OCI-LY1 (cell line): ENCODE measurements around the gene PTPRG.

Experiments used
- H2AFZ ChIP-seq: fragments of 200-600 bp; sonication (generic), shearing (Covaris generic); 2 replicates; pipeline ENCODE4 v1.6.0; 2014; ENCODE audit warnings: antibody characterized with exemption, mild to moderate bottlenecking, low read length
- H3F3A ChIP-seq: fragments of 200-600 bp; sonication (generic), shearing (Covaris generic); 2 replicates; pipeline ENCODE4 v1.6.0; 2014; ENCODE audit warnings: mild to moderate bottlenecking, antibody characterized with exemption, low read length, moderate library complexity; ENCODE audit not compliant: insufficient read depth
- H3K27ac ChIP-seq: fragments of 200-600 bp; sonication (generic); 2 replicates; pipeline ENCODE4 v1.5.1; 2014; ENCODE audit warnings: low read length, mixed run types, mild to moderate bottlenecking, low read depth; ENCODE audit not compliant: poor library complexity, severe bottlenecking
- H3K27me3 ChIP-seq: fragments of 200-600 bp; sonication (generic); 2 replicates; pipeline ENCODE4 v1.6.0; 2014; ENCODE audit warnings: antibody characterized with exemption, mild to moderate bottlenecking, low read length, moderate library complexity; ENCODE audit not compliant: insufficient read depth
- H3K36me3 ChIP-seq: fragments of 200-600 bp; sonication (generic); 2 replicates; pipeline ENCODE4 v1.6.1; 2014; ENCODE audit warnings: mild to moderate bottlenecking, antibody characterized with exemption, low read length, moderate library complexity, mixed read lengths; ENCODE audit not compliant: insufficient read depth
- H3K4me1 ChIP-seq: fragments of 200-600 bp; sonication (generic); 2 replicates; pipeline ENCODE4 v1.5.1; 2014; ENCODE audit warnings: mild to moderate bottlenecking, low read length, moderate library complexity; ENCODE audit not compliant: insufficient read depth, severe bottlenecking
- H3K4me2 ChIP-seq: fragments of 200-600 bp; sonication (generic), shearing (Covaris generic); 2 replicates; pipeline ENCODE4 v1.6.1; 2014; ENCODE audit warnings: low read length
- H3K4me3 ChIP-seq: fragments of 200-600 bp; sonication (generic); 2 replicates; pipeline ENCODE4 v1.5.1; 2014; ENCODE audit warnings: low read length, low read depth, mild to moderate bottlenecking, mixed read lengths; ENCODE audit not compliant: poor library complexity, severe bottlenecking
- H3K79me2 ChIP-seq: fragments of 200-600 bp; shearing (Covaris generic); 2 replicates; pipeline ENCODE4 v1.6.1; 2016; ENCODE audit warnings: mixed run types, low read length, mixed read lengths; ENCODE audit not compliant: insufficient read depth
- H3K9ac ChIP-seq: fragments of 200-600 bp; sonication (generic), shearing (Covaris generic); 2 replicates; pipeline ENCODE4 v1.6.1; 2014; ENCODE audit warnings: mild to moderate bottlenecking, low read length, mixed read lengths
- H3K9me2 ChIP-seq: fragments of 200-600 bp; sonication (generic), shearing (Covaris generic); 2 replicates; pipeline ENCODE4 v1.6.1; 2014; ENCODE audit warnings: low read depth, mild to moderate bottlenecking, low read length, mixed read lengths
- H3K9me3 ChIP-seq: fragments of 200-600 bp; shearing (Covaris generic); 2 replicates; pipeline ENCODE4 v1.6.1; 2014; ENCODE audit warnings: low read length, mixed read lengths
- H4K20me1 ChIP-seq: fragments of 200-600 bp; sonication (generic), shearing (Covaris generic); 2 replicates; pipeline ENCODE4 v1.6.0; 2016; ENCODE audit warnings: mild to moderate bottlenecking, low read length; ENCODE audit not compliant: insufficient read depth
- CTCF ChIP-seq: fragments of 200-600 bp; sonication (generic), shearing (Covaris generic); IDR thresholded peaks from 2 replicates; pipeline ENCODE4 v1.5.1; 2017; ENCODE audit warnings: mild to moderate bottlenecking, antibody characterized with exemption, low read length, moderate library complexity, mixed read lengths
- EZH2 ChIP-seq: fragments of 200-600 bp; sonication (generic), shearing (Covaris generic); IDR thresholded peaks from 2 replicates; pipeline ENCODE4 v1.8.0; 2017; ENCODE audit warnings: borderline replicate concordance, mixed run types, mild to moderate bottlenecking, antibody characterized with exemption, low read length, moderate library complexity, mixed read lengths

PTPRG gene

DNA sequence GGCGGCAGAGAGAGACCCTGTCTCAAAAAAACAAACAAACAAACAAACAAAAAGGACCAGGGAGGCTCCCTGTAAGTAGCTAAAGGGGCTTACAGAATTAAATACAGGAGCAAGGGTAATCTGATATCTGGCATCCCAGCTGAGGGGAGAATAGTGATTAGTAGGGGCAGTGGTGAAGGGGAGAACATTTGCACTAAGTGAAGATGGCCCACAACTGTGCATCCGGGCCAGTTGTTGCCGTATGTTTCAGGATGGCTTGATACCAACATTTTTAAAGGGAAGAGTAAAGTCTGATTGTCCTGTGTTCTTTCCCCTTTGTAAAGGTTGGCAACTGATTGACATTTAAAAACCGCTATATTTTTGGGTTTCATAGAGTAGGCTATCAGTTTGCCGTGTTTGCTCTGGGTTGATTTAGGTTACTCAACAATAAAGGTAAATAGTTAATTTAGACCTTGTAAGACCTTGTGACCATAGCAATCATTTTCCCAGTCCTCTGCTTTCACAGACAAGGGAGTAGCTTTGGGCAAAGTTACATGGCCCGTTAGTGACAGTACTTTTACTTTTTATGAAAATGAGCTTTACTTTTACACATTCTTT lies 167.8 kb downstream of the PTPRG start:
- no peak overlapping the region for H3K4me3 ChIP-seq
- H4K20me1 ChIP-seq = no peaks in the 10 kb centered on the region
- no peaks in the 10 kb centered on the region for H3K4me1 ChIP-seq
- H2AFZ ChIP-seq = no peak overlapping the region
- TF ChIP-seq EZH2 (no peak), CTCF (no peak)
- no peaks in the 10 kb centered on the region for H3K36me3 ChIP-seq
- no peaks in the 10 kb centered on the region for H3K27me3 ChIP-seq
- H3K27ac ChIP-seq = no peak overlapping the region
- no peaks in the 10 kb centered on the region for H3K9me3 ChIP-seq
- H3K4me2 ChIP-seq = no peak overlapping the region
- no peaks in the 10 kb centered on the region for H3K79me2 ChIP-seq
- H3K9me2 ChIP-seq = no peaks in the 10 kb centered on the region
- no peaks in the 10 kb centered on the region for H3F3A ChIP-seq
- H3K9ac ChIP-seq = no peak overlapping the region

- no peaks in the 10 kb centered on the region for H3K4me1 ChIP-seq
- H3K9me3 ChIP-seq = no peaks in the 10 kb centered on the region
- H3K4me3 ChIP-seq = no peak overlapping the region
- no peaks in the 10 kb centered on the region for H3K9me2 ChIP-seq
- H3K4me2 ChIP-seq = no peak overlapping the region
- H3K36me3 ChIP-seq = no peaks in the 10 kb centered on the region
- no peaks in the 10 kb centered on the region for H4K20me1 ChIP-seq
- no peak overlapping the region for H2AFZ ChIP-seq
- no peak for TF ChIP-seq EZH2
- TF ChIP-seq CTCF = no peak
- no peaks in the 10 kb centered on the region for H3F3A ChIP-seq
- no peak overlapping the region for H3K9ac ChIP-seq
- H3K79me2 ChIP-seq = no peaks in the 10 kb centered on the region
- H3K27ac ChIP-seq = no peak overlapping the region
- H3K27me3 ChIP-seq = no peaks in the 10 kb centered on the region
These were observed 168.7 kb downstream of the PTPRG start for GRCh38 chr3:61730056-61730455.

DNA sequence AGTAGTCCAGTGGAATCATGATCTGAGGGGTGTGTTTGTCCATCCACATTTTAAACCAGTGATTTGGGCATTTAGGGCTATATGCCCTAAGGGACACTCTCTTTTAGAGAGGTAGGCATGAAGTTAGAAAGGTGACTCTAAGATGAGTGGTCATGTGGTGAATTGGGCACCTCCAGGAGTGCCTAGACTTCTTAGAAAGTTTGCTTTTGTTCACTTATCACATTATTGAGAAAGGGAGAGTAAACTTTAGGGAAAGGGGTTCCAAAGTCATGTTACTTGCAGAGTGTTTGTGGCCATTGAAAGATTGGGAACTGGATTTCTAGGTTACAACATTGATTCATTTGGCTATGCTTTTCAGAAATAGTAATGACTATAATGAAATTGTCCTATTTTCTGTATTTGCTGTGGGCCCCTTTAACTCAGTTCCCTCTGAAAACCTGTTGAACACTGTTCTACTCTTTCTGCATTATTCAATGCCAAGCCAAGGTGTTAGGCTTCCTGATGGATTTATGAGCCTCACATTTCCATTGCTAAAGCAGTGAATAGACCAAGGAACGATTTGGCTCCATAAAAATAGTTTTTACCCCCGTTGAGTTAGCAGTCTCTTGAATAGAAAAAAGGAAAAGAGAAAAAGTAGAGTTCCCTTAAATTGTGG lies 169.3 kb downstream of the PTPRG start:
- H3K79me2 ChIP-seq = no peaks in the 10 kb centered on the region
- no peaks in the 10 kb centered on the region for H3F3A ChIP-seq
- H3K27me3 ChIP-seq = no peaks in the 10 kb centered on the region
- no peak overlapping the region for H2AFZ ChIP-seq
- H3K27ac ChIP-seq = no peak overlapping the region
- H3K4me1 ChIP-seq = no peaks in the 10 kb centered on the region
- H3K4me2 ChIP-seq = no peak overlapping the region
- H4K20me1 ChIP-seq = no peaks in the 10 kb centered on the region
- no peaks in the 10 kb centered on the region for H3K9me3 ChIP-seq
- no peak overlapping the region for H3K4me3 ChIP-seq
- H3K36me3 ChIP-seq = no peaks in the 10 kb centered on the region
- H3K9ac ChIP-seq = no peak overlapping the region
- no peak for TF ChIP-seq EZH2
- no peak for TF ChIP-seq CTCF
- H3K9me2 ChIP-seq = no peaks in the 10 kb centered on the region
